HG03442 (cell line): ENCODE data around the gene ABL2.

Experiments
- ATAC-seq: cut with Tn5 transposase; IDR thresholded peaks from one replicate; pipeline ENCODE4 v1.9.1; 2021; ENCODE audit warnings: mild to moderate bottlenecking, moderate library complexity; ENCODE audit not compliant: unreplicated experiment

The ABL2 gene

GRCh38 chr1:179095924-179096323 is 133.6 kb downstream of the ABL2 start:
- no peak for ATAC-seq

- ATAC-seq: no peak
These were observed 134.1 kb downstream of the ABL2 start for GRCh38 chr1:179095377-179095776.

- no peak for ATAC-seq
These were observed 134.7 kb downstream of the ABL2 start for GRCh38 chr1:179094818-179095217.

GRCh38 chr1:179092896-179093461 is 136.5 kb downstream of the ABL2 start:
- no peak for ATAC-seq

- no peak for ATAC-seq
These were observed 137.7 kb downstream of the ABL2 start for GRCh38 chr1:179091691-179092165.

- ATAC-seq: no peak
These were observed 138.6 kb downstream of the ABL2 start for GRCh38 chr1:179090923-179091322.

- ATAC-seq: no peak
These were observed 139.0 kb downstream of the ABL2 start for GRCh38 chr1:179090522-179090921.

GRCh38 chr1:179089827-179090482 is 139.5 kb downstream of the ABL2 start:
- ATAC-seq: no peak

GRCh38 chr1:179087665-179088064 is 141.8 kb downstream of the ABL2 start:
- no peak for ATAC-seq

- ATAC-seq: no peak
These were observed 145.9 kb downstream of the ABL2 start for GRCh38 chr1:179083533-179083932.

- no peak for ATAC-seq
These were observed 146.5 kb downstream of the ABL2 start for GRCh38 chr1:179082999-179083335.

- peak; percentile 18 for ATAC-seq
These were observed 147.0 kb downstream of the ABL2 start for GRCh38 chr1:179082333-179082998.

- ATAC-seq: peak; percentile 85
These were observed 147.7 kb downstream of the ABL2 start, which contains the start of gene TOR3A for GRCh38 chr1:179081687-179082332. TOR3A (plus strand) TSS chr1:179082070; CDS start chr1:179082129, 59 bp downstream.

GRCh38 chr1:179080866-179081686 is 148.4 kb downstream of the ABL2 start:
- ATAC-seq: no peak

- ATAC-seq: no peak
These were observed 150.2 kb downstream of the ABL2 start for GRCh38 chr1:179079113-179079761.

- no peak for ATAC-seq
These were observed 152.1 kb downstream of the ABL2 start for GRCh38 chr1:179077396-179077795.

GRCh38 chr1:179066471-179066870 is 163.0 kb downstream of the ABL2 start:
- ATAC-seq: no peak

- ATAC-seq: no peak
These were observed 167.9 kb downstream of the ABL2 start for GRCh38 chr1:179061360-179062282.
